GM23338 (cell line): ENCODE data around the gene NRK. TPM values are rescaled to one million over a fixed set of nuclear protein-coding genes. Genes with fewer than 3 reads are reported as not detected.

Experiments used
- ATAC-seq: fragments of 200-7000 bp; cut with Tn5 transposase; 3 replicates; pipeline ENCODE4 v1.9.1; 2020
- DNase-seq: peaks from one replicate; pipeline ENCODE4 v3.0.0-alpha.2; 2015; ENCODE audit warnings: low spot score
- H2AFZ ChIP-seq: fragments of 200-600 bp; sonication (generic); 2 replicates; pipeline ENCODE4 v1.8.0; 2016; ENCODE audit warnings: antibody characterized with exemption, mild to moderate bottlenecking, moderate library complexity
- H3F3A ChIP-seq: fragments of 200-600 bp; sonication (generic); replicated peaks from 2 replicates; pipeline ENCODE4 v1.8.0; 2017; ENCODE audit warnings: antibody characterized with exemption, mixed run types, low read depth
- H3K27ac ChIP-seq: fragments of 200-600 bp; sonication (generic); 2 replicates; pipeline ENCODE4 v1.6.1; 2016; ENCODE audit warnings: low read depth
- H3K27me3 ChIP-seq: fragments of 200-600 bp; sonication (generic); 2 replicates; pipeline ENCODE4 v1.8.0; 2016; ENCODE audit warnings: mild to moderate bottlenecking, mixed run types, moderate library complexity; ENCODE audit not compliant: insufficient read depth
- H3K36me3 ChIP-seq: fragments of 200-600 bp; sonication (generic); 2 replicates; pipeline ENCODE4 v1.8.0; 2016; ENCODE audit warnings: mild to moderate bottlenecking; ENCODE audit not compliant: insufficient read depth
- H3K4me1 ChIP-seq: fragments of 200-600 bp; sonication (generic); 2 replicates; pipeline ENCODE4 v1.8.0; 2016; ENCODE audit warnings: mild to moderate bottlenecking, moderate library complexity; ENCODE audit not compliant: insufficient read depth
- H3K4me2 ChIP-seq: fragments of 200-600 bp; sonication (generic); 2 replicates; pipeline ENCODE4 v1.7.1; 2017; ENCODE audit warnings: mixed run types
- H3K4me3 ChIP-seq: fragments of 200-600 bp; sonication (generic); 2 replicates; pipeline ENCODE4 v1.6.1; 2016; ENCODE audit warnings: mixed run types
- H3K79me2 ChIP-seq: fragments of 200-600 bp; sonication (generic); replicated peaks from 2 replicates; pipeline ENCODE4 v1.8.0; 2017; ENCODE audit warnings: mild to moderate bottlenecking; ENCODE audit not compliant: insufficient read depth
- H3K9me2 ChIP-seq: fragments of 200-600 bp; sonication (generic); 2 replicates; pipeline ENCODE4 v1.8.0; 2017; ENCODE audit not compliant: insufficient read depth
- H4K20me1 ChIP-seq: fragments of 200-600 bp; sonication (generic); replicated peaks from 2 replicates; pipeline ENCODE4 v1.8.0; 2017; ENCODE audit warnings: mild to moderate bottlenecking; ENCODE audit not compliant: insufficient read depth
- H3K27ac Mint-ChIP-seq: 2 replicates; pipeline ENCODE4 v1.8.0; 2020; ENCODE audit warnings: inconsistent platforms, mild to moderate bottlenecking, moderate library complexity, mixed read lengths
- H3K27me3 Mint-ChIP-seq: 3 replicates; pipeline ENCODE4 v1.8.0; 2022; ENCODE audit warnings: low read depth, mild to moderate bottlenecking, moderate library complexity, mixed read lengths, inconsistent platforms; ENCODE audit not compliant: insufficient read depth, poor library complexity
- H3K36me3 Mint-ChIP-seq: 3 replicates; pipeline ENCODE4 v1.8.0; 2021; ENCODE audit warnings: low read depth, mild to moderate bottlenecking, inconsistent platforms, moderate library complexity, mixed read lengths
- H3K4me1 Mint-ChIP-seq: 3 replicates; pipeline ENCODE4 v1.8.0; 2020; ENCODE audit warnings: mild to moderate bottlenecking, inconsistent platforms, mixed read lengths
- H3K4me3 Mint-ChIP-seq: 3 replicates; pipeline ENCODE4 v1.8.0; 2021; ENCODE audit warnings: moderate library complexity, mild to moderate bottlenecking, inconsistent platforms, mixed read lengths
- H3K9me3 Mint-ChIP-seq: 3 replicates; pipeline ENCODE4 v1.8.0; 2020; ENCODE audit warnings: moderate library complexity, mild to moderate bottlenecking, inconsistent platforms, mixed read lengths
- CTCF ChIP-seq, 2 experiments: fragments of 200-600 bp in 1 of 2; sonication (generic) in 1 of 2; conservative IDR thresholded peaks; 2 replicates each; pipeline versions ENCODE4 v1.5.1 to v1.6.1; 2016 to 2017; ENCODE audit warnings: antibody characterized with exemption in 2 of 2, low read depth in 2 of 2, mild to moderate bottlenecking in 2 of 2, moderate library complexity in 1 of 2
- EZH2phosphoT487 ChIP-seq: fragments of 200-600 bp; sonication (generic); IDR thresholded peaks from one replicate; pipeline ENCODE4 v1.8.1; 2018; ENCODE audit warnings: antibody characterized with exemption; ENCODE audit not compliant: unreplicated experiment
- JUNB ChIP-seq: IDR thresholded peaks from one replicate; pipeline ENCODE4 v1.6.1; 2016; ENCODE audit warnings: antibody characterized with exemption; ENCODE audit not compliant: unreplicated experiment
- POLR2AphosphoS5 ChIP-seq: IDR thresholded peaks from 2 replicates; pipeline ENCODE4 v1.6.1; 2016; ENCODE audit warnings: antibody characterized with exemption, low read depth
- STAT1 ChIP-seq: IDR thresholded peaks from one replicate; pipeline ENCODE4 v1.6.1; 2016; ENCODE audit warnings: antibody characterized with exemption; ENCODE audit not compliant: unreplicated experiment
- ZNF331 ChIP-seq: fragments of 250-450 bp; sonication (Bioruptor Pico); IDR thresholded peaks from 2 replicates; pipeline ENCODE4 v1.5.0; 2020; ENCODE audit warnings: low read depth, mild to moderate bottlenecking, moderate library complexity
- polyA plus RNA-seq: library from polyadenylated mRNA; unstranded; fragments of >200 nt; fragmentation: Nextera tagmentation; extraction: Ambion mirVana; gene quantifications from 2 replicates; pipeline ENCODE4 v1.2.1, GENCODE V29; 2016
- total RNA-seq: library from RNA; depleted of rRNA; stranded (reverse); fragments of >200 nt; shearing (Covaris generic); gene quantifications from 2 replicates; pipeline ENCODE4 v1.2.3, GENCODE V29; 2014
- TF ChIP-seq, protein P1 (sequence below): IDR thresholded peaks from one replicate; pipeline ENCODE4 v1.6.1; 2018; ENCODE audit warnings: antibody characterized with exemption; ENCODE audit not compliant: unreplicated experiment
- TF ChIP-seq, protein P2 (sequence below): IDR thresholded peaks from 2 replicates; pipeline ENCODE4 v1.6.1; 2016; ENCODE audit warnings: antibody characterized with exemption

NRK gene
- total and polyA plus RNA-seq, 2 experiments from 2014 or later, result 6.4 to 16.2 TPM

DNA sequence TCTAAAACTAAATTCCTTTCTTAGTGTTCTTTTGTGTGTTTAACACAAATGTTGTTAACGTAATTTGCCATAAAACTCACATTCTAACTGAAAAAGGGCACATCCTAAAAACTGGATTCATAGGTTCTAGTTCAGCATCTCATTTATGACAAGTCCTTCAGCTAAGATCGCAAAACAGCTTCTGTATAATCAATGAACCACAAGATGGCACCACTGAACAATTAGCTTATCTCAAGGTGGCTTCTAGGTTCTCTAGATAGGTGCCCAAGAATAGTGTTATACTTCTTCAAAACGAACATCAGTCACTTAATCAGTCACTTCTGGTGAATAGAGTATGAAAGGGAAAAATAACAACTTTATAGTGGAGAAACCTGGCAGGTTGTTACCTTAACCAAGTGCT lies 54.3 kb downstream of the NRK start:
- TF ChIP-seq CTCF (conservative IDR thresholded peaks at IDR 0.05; ENCODE audit: low read depth in 2 of 2), result peak; percentile 48 to 51
- TF ChIP-seq, protein P1, sequence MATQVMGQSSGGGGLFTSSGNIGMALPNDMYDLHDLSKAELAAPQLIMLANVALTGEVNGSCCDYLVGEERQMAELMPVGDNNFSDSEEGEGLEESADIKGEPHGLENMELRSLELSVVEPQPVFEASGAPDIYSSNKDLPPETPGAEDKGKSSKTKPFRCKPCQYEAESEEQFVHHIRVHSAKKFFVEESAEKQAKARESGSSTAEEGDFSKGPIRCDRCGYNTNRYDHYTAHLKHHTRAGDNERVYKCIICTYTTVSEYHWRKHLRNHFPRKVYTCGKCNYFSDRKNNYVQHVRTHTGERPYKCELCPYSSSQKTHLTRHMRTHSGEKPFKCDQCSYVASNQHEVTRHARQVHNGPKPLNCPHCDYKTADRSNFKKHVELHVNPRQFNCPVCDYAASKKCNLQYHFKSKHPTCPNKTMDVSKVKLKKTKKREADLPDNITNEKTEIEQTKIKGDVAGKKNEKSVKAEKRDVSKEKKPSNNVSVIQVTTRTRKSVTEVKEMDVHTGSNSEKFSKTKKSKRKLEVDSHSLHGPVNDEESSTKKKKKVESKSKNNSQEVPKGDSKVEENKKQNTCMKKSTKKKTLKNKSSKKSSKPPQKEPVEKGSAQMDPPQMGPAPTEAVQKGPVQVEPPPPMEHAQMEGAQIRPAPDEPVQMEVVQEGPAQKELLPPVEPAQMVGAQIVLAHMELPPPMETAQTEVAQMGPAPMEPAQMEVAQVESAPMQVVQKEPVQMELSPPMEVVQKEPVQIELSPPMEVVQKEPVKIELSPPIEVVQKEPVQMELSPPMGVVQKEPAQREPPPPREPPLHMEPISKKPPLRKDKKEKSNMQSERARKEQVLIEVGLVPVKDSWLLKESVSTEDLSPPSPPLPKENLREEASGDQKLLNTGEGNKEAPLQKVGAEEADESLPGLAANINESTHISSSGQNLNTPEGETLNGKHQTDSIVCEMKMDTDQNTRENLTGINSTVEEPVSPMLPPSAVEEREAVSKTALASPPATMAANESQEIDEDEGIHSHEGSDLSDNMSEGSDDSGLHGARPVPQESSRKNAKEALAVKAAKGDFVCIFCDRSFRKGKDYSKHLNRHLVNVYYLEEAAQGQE, result no peak
- Histone ChIP-seq H3K4me1 (no peaks in the 10 kb centered on the region), H3K79me2 (no peaks in the 10 kb centered on the region), H3K27me3 (no peaks in the 10 kb centered on the region), H4K20me1 (no peaks in the 10 kb centered on the region), H3K4me2 (no peak overlapping the region), H2AFZ (no peak overlapping the region), H3K27ac (no peak overlapping the region), H3F3A (no peaks in the 10 kb centered on the region), H3K9me2 (no peaks in the 10 kb centered on the region), H3K4me3 (no peak overlapping the region), H3K36me3 (no peaks in the 10 kb centered on the region)
- no peak overlapping the region for H3K27ac Mint-ChIP-seq
- H3K4me1 Mint-ChIP-seq, result no peaks in the 10 kb centered on the region
- no peak overlapping the region for H3K4me3 Mint-ChIP-seq
- no peaks in the 10 kb centered on the region for H3K27me3 Mint-ChIP-seq
- DNase-seq (peak; percentile 50), ATAC-seq (no peak)
- no peaks in the 10 kb centered on the region for H3K36me3 Mint-ChIP-seq
- no peaks in the 10 kb centered on the region; the same call in 2 of the 3 replicates for H3K9me3 Mint-ChIP-seq

DNA sequence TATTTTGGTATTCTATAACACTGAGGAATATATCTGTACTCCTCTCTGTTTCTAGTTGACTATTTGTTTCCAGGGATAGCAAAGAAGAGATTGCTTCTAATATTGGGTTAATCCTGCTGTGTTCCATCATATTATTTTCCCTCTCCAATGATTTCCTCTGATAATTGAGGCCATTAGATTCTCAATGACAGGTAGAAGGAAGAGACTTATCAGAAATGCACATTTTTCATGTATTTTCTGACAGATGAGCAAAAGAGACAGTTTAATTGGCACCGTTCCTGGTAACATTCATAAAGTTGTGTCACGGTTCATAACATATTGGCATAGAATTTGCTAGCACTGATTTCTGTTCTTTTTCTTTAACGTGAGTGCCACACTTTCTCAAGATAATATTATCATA lies 58.2 kb downstream of the NRK start:
- no peaks in the 10 kb centered on the region for H3F3A ChIP-seq
- H3K79me2 ChIP-seq, result no peaks in the 10 kb centered on the region
- H3K4me3 ChIP-seq, result no peak overlapping the region
- Mint-ChIP-seq H3K27me3 (no peaks in the 10 kb centered on the region), H3K27ac (no peak overlapping the region), H3K4me1 (no peaks in the 10 kb centered on the region), H3K9me3 (no peaks in the 10 kb centered on the region), H3K4me3 (no peak overlapping the region), H3K36me3 (no peaks in the 10 kb centered on the region)
- no peaks in the 10 kb centered on the region for H3K27me3 ChIP-seq
- H3K36me3 ChIP-seq, result no peaks in the 10 kb centered on the region
- H3K27ac ChIP-seq, result no peak overlapping the region
- H4K20me1 ChIP-seq, result no peaks in the 10 kb centered on the region
- ATAC-seq (no peak), DNase-seq (no peak)
- no peak overlapping the region for H2AFZ ChIP-seq
- TF ChIP-seq CTCF (conservative IDR thresholded peaks at IDR 0.05; ENCODE audit: low read depth in 2 of 2) (no peak), EZH2phosphoT487 (no peak), ZNF331 (no peak), JUNB (no peak), STAT1 (no peak), POLR2AphosphoS5 (no peak)
- TF ChIP-seq, protein P1, result no peak
- TF ChIP-seq, protein P2, sequence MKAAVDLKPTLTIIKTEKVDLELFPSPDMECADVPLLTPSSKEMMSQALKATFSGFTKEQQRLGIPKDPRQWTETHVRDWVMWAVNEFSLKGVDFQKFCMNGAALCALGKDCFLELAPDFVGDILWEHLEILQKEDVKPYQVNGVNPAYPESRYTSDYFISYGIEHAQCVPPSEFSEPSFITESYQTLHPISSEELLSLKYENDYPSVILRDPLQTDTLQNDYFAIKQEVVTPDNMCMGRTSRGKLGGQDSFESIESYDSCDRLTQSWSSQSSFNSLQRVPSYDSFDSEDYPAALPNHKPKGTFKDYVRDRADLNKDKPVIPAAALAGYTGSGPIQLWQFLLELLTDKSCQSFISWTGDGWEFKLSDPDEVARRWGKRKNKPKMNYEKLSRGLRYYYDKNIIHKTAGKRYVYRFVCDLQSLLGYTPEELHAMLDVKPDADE, result no peak
- no peaks in the 10 kb centered on the region for H3K4me1 ChIP-seq
- H3K4me2 ChIP-seq, result no peak overlapping the region
- no peaks in the 10 kb centered on the region for H3K9me2 ChIP-seq
